ENCODE results near the gene LIF.
"Not testable (repeated sequence)": the region's sequence is repeated elsewhere in the genome, so short reads cannot be mapped to it uniquely, and the experiment has no call there.

LIF gene

DNA sequence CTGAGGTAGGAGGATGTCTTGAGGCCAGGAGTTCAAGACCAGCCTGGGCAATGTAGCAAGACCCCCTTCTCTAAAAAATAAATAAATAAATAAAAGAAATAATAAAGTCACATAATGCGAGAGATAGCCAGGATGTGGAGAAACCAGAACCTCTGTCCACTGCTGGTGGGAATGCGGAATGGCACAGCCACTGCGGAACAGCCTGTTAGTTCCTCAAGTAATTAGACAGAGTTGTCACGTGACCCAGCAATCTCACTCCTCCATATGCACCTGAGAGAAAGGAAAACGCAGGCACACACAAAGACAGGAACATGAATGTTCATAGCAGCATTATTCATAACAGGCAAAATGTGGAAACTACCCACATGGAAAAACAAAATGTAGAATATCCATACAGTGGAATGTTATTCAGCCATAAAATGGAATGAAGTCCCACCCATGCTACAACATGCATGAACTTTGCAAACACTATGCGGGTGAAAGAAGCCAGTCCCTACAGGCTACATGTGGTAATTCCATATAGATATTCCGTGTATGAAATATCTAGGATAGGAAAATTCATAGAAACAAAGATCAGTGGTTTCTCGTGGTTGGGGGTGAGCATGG is 27.4 kb downstream of the LIF start:
- Histone ChIP-seq H3K4me2 (ENCODE audit: low read depth, low read length, poor library complexity, severe bottlenecking) (no peak overlapping the region), H4K20me1 (ENCODE audit: low read depth, low read length) (no peaks in the 10 kb centered on the region), H3K9me3 (ENCODE audit: insufficient read depth, low read length) (no peaks in the 10 kb centered on the region), H3K9me2 (replicated peaks; ENCODE audit: insufficient read depth, low read length) (no peaks in the 10 kb centered on the region), H3K9ac (ENCODE audit: low read length) (no peak overlapping the region), H3K36me3 (ENCODE audit: low read length) (no peaks in the 10 kb centered on the region), H2AFZ (ENCODE audit: low read depth, low read length, severe bottlenecking) (no peak overlapping the region), H3K27ac (ENCODE audit: low read depth, low read length) (no peak overlapping the region), H3F3A (ENCODE audit: insufficient read depth) (no peaks in the 10 kb centered on the region), H3K27me3 (ENCODE audit: low read length) (no peaks in the 10 kb centered on the region), H3K4me3 (ENCODE audit: insufficient read depth, low read length, poor library complexity, severe bottlenecking) (no peak overlapping the region), H3K79me2 (ENCODE audit: insufficient read depth, low read length) (no peaks in the 10 kb centered on the region)
- TF ChIP-seq EZH2phosphoT487 (conservative IDR thresholded peaks at IDR 0.05; ENCODE audit: low read length): no peak
- TF ChIP-seq, protein P1, sequence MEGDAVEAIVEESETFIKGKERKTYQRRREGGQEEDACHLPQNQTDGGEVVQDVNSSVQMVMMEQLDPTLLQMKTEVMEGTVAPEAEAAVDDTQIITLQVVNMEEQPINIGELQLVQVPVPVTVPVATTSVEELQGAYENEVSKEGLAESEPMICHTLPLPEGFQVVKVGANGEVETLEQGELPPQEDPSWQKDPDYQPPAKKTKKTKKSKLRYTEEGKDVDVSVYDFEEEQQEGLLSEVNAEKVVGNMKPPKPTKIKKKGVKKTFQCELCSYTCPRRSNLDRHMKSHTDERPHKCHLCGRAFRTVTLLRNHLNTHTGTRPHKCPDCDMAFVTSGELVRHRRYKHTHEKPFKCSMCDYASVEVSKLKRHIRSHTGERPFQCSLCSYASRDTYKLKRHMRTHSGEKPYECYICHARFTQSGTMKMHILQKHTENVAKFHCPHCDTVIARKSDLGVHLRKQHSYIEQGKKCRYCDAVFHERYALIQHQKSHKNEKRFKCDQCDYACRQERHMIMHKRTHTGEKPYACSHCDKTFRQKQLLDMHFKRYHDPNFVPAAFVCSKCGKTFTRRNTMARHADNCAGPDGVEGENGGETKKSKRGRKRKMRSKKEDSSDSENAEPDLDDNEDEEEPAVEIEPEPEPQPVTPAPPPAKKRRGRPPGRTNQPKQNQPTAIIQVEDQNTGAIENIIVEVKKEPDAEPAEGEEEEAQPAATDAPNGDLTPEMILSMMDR (IDR thresholded peaks at IDR 0.05; ENCODE audit: insufficient read depth, low read length, poor library complexity, severe bottlenecking): no peak

DNA sequence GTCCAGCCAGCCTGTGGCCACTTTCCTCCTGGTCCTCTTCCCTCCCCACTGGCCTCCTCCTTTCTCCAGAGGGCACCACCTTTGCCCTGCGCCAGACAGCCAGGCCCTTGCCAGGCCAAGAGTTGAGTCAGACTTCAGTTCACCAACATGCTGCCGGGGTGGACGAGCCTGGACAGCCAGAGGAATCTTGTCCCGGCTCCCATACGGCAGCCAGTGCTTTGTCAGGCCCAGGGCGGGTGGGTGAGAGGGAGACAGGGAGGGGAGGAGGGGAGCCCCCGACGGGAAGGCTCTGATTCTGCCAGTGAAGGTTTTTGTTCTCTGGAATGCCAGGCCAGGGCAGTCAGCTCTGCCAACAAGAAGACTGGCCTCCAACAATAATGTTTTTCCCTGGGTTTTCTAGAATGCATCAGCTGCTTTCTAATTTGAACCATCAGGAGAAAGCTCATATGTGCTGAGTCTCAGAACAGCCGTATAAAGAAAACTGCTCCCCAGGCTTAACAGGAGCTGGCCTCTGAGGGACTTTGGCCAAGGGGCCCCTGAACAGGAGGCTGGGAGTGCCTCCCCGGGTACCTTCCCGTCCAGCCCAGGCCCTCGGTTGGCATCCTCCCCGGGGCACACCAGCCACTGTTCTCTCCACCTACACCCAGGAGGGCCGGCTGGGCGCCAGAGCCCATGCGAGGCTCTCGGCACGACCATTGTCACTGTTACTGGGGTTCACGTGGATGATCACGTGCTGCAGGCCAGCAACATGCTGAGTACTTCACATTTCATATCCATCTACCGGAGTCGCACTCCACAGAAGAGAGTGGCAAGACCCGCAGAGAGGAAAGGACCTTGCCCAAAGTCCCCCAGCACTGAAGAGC is 28.6 kb downstream of the LIF start:
- Histone ChIP-seq H3K9me2 (replicated peaks; ENCODE audit: insufficient read depth, low read length) (no peaks in the 10 kb centered on the region), H3K4me2 (ENCODE audit: low read depth, low read length, poor library complexity, severe bottlenecking) (no peak overlapping the region), H2AFZ (ENCODE audit: low read depth, low read length, severe bottlenecking) (no peak overlapping the region), H3K36me3 (ENCODE audit: low read length) (no peaks in the 10 kb centered on the region), H3K9ac (ENCODE audit: low read length) (no peak overlapping the region), H3K4me3 (ENCODE audit: insufficient read depth, low read length, poor library complexity, severe bottlenecking) (no peak overlapping the region), H3K79me2 (ENCODE audit: insufficient read depth, low read length) (no peaks in the 10 kb centered on the region), H3K27ac (ENCODE audit: low read depth, low read length) (no peak overlapping the region), H3F3A (ENCODE audit: insufficient read depth) (no peaks in the 10 kb centered on the region), H3K9me3 (ENCODE audit: insufficient read depth, low read length) (no peaks in the 10 kb centered on the region), H4K20me1 (ENCODE audit: low read depth, low read length) (no peaks in the 10 kb centered on the region), H3K27me3 (ENCODE audit: low read length) (no peaks in the 10 kb centered on the region)
- no peak for TF ChIP-seq EZH2phosphoT487 (conservative IDR thresholded peaks at IDR 0.05; ENCODE audit: low read length)
- TF ChIP-seq, protein P1 (IDR thresholded peaks at IDR 0.05; ENCODE audit: insufficient read depth, low read length, poor library complexity, severe bottlenecking): no peak

DNA sequence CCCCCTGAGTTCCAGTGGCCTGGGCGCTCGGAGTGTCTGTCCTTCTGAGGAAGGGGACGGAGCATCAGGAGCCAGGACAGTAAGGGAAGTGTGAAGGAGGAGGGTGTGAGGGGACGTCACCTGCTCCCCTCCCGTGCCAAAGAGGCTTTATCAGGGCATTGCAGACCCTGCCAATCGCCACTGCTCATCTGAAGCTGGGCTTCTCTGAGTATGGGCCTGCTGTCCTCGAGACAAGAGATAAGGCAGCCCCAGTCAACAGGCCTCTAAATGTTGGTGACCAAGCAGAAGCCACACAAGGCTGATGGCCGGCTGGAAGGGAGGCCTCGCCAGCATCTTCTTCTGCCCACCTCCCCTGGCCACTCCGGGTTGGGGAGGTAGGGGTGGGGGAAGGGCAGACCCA is 29.8 kb downstream of the LIF start:
- no peaks in the 10 kb centered on the region for H3K79me2 ChIP-seq (ENCODE audit: insufficient read depth, low read length)
- no peak overlapping the region for H3K27ac ChIP-seq (ENCODE audit: low read depth, low read length)
- no peaks in the 10 kb centered on the region for H3F3A ChIP-seq (ENCODE audit: insufficient read depth)
- no peak overlapping the region for H3K4me2 ChIP-seq (ENCODE audit: low read depth, low read length, poor library complexity, severe bottlenecking)
- TF ChIP-seq, protein P1 (IDR thresholded peaks at IDR 0.05; ENCODE audit: insufficient read depth, low read length, poor library complexity, severe bottlenecking): no peak
- TF ChIP-seq EZH2phosphoT487 (conservative IDR thresholded peaks at IDR 0.05; ENCODE audit: low read length): no peak
- H3K36me3 ChIP-seq (ENCODE audit: low read length): no peaks in the 10 kb centered on the region
- no peaks in the 10 kb centered on the region for H4K20me1 ChIP-seq (ENCODE audit: low read depth, low read length)
- no peaks in the 10 kb centered on the region for H3K27me3 ChIP-seq (ENCODE audit: low read length)
- H2AFZ ChIP-seq (ENCODE audit: low read depth, low read length, severe bottlenecking): no peak overlapping the region
- no peak overlapping the region for H3K4me3 ChIP-seq (ENCODE audit: insufficient read depth, low read length, poor library complexity, severe bottlenecking)
- H3K9me2 ChIP-seq (replicated peaks; ENCODE audit: insufficient read depth, low read length): no peaks in the 10 kb centered on the region
- H3K9me3 ChIP-seq (ENCODE audit: insufficient read depth, low read length): no peaks in the 10 kb centered on the region
- H3K9ac ChIP-seq (ENCODE audit: low read length): no peak overlapping the region

DNA sequence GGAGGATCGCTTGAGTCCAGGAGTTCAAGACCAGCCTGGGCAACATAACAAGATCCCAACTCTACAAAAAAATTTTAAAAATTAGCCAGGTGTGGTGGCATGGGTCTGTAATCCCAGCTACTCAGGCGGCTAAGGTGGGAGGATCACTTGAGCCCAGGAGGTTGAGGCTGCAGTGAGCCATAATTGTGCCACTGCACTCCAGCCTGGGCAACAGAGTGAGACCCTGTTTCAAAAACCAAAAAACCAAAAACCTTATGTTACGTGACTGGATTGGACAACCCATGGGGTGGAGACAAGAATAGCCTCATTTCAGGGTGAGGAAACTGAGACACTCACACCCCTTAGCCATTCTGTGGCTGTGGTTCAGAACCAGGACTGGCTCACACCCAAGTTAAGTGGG is 30.3 kb downstream of the LIF start:
- H3K27me3 ChIP-seq (ENCODE audit: low read length); H3K9ac ChIP-seq (ENCODE audit: low read length); H3K27ac ChIP-seq (ENCODE audit: low read depth, low read length); H3K4me3 ChIP-seq (ENCODE audit: insufficient read depth, low read length, poor library complexity, severe bottlenecking); H3K9me2 ChIP-seq (replicated peaks; ENCODE audit: insufficient read depth, low read length); H2AFZ ChIP-seq (ENCODE audit: low read depth, low read length, severe bottlenecking); H3K9me3 ChIP-seq (ENCODE audit: insufficient read depth, low read length); H3F3A ChIP-seq (ENCODE audit: insufficient read depth); H4K20me1 ChIP-seq (ENCODE audit: low read depth, low read length); H3K79me2 ChIP-seq (ENCODE audit: insufficient read depth, low read length); H3K36me3 ChIP-seq (ENCODE audit: low read length); H3K4me2 ChIP-seq (ENCODE audit: low read depth, low read length, poor library complexity, severe bottlenecking): not testable (repeated sequence)
